ENCODE results near the gene AP2A2. TPM values are rescaled to one million over a fixed set of nuclear protein-coding genes. Genes with fewer than 3 reads are reported as not detected.

AP2A2 gene
- total and polyA plus RNA-seq, 5 donors from 2014 or later, result 6.2 to 85.9 (median 7.5) TPM

- Histone ChIP-seq H3K36me3 (ENCODE audit: control insufficient read depth, insufficient read depth, low read length) (peaks cover 61% of the 10 kb centered on the region), H3K4me3 (ENCODE audit: low read depth, low read length) (no peak overlapping the region), H3K27ac (ENCODE audit: insufficient read depth, low read length, poor library complexity, severe bottlenecking) (no peak overlapping the region), H3K4me1 (ENCODE audit: control insufficient read depth, insufficient read depth, low read length, poor library complexity, severe bottlenecking) (no peaks in the 10 kb centered on the region), H3K27me3 (ENCODE audit: control insufficient read depth, insufficient read depth, low read length) (no peaks in the 10 kb centered on the region), H3K9me3 (ENCODE audit: control insufficient read depth in 2 of 2, low read length in 2 of 2) (no peaks in the 10 kb centered on the region)
- no peak for ATAC-seq (ENCODE audit: low read depth in 2 of 2)
- H3K27ac Mint-ChIP-seq, result no peak overlapping the region
- H3K36me3 Mint-ChIP-seq, result peaks cover 27% of the 10 kb centered on the region
- H3K27me3 Mint-ChIP-seq, result no peaks in the 10 kb centered on the region
- H3K4me3 Mint-ChIP-seq, result no peak overlapping the region
- no peak for DNase-seq
- peaks cover 0 to 3% (median 0%) of the 10 kb centered on the region in 4 donors for H3K4me1 Mint-ChIP-seq
- peaks cover 0 to 2% (median 0%) of the 10 kb centered on the region in 7 donors for H3K9me3 Mint-ChIP-seq
Observed at GRCh38 chr11:1008001-1008802, 82.5 kb downstream of the AP2A2 start.

- DNase-seq, result no peak
- Mint-ChIP-seq H3K27me3 (no peaks in the 10 kb centered on the region), H3K4me1 (no peaks in the 10 kb centered on the region), H3K36me3 (peaks cover 22% of the 10 kb centered on the region), H3K4me3 (peak overlapping the region in 1 of 4 donors; percentile 47), H3K27ac (no peak overlapping the region), H3K9me3 (peaks cover 0 to 2% (median 0%) of the 10 kb centered on the region in 7 donors)
- Histone ChIP-seq H3K27me3 (ENCODE audit: control insufficient read depth, insufficient read depth, low read length) (no peaks in the 10 kb centered on the region), H3K9me3 (ENCODE audit: control insufficient read depth in 2 of 2, low read length in 2 of 2) (no peaks in the 10 kb centered on the region), H3K4me3 (ENCODE audit: low read depth, low read length) (no peak overlapping the region), H3K4me1 (ENCODE audit: control insufficient read depth, insufficient read depth, low read length, poor library complexity, severe bottlenecking) (no peaks in the 10 kb centered on the region), H3K36me3 (ENCODE audit: control insufficient read depth, insufficient read depth, low read length) (peaks cover 56% of the 10 kb centered on the region), H3K27ac (ENCODE audit: insufficient read depth, low read length, poor library complexity, severe bottlenecking) (no peak overlapping the region)
- ATAC-seq (ENCODE audit: low read depth in 2 of 2), result no peak
Observed at GRCh38 chr11:1008803-1009145, 83.1 kb downstream of the AP2A2 start.

- H3K4me1 ChIP-seq (ENCODE audit: control insufficient read depth, insufficient read depth, low read length, poor library complexity, severe bottlenecking), result no peaks in the 10 kb centered on the region
- H3K4me3 ChIP-seq (ENCODE audit: low read depth, low read length), result no peak overlapping the region
- Mint-ChIP-seq H3K27me3 (no peaks in the 10 kb centered on the region), H3K36me3 (peaks cover 21% of the 10 kb centered on the region), H3K9me3 (peaks cover 0 to 2% (median 0%) of the 10 kb centered on the region in 7 donors), H3K27ac (no peak overlapping the region), H3K4me1 (no peaks in the 10 kb centered on the region), H3K4me3 (no peak overlapping the region)
- H3K9me3 ChIP-seq (ENCODE audit: control insufficient read depth in 2 of 2, low read length in 2 of 2), result no peaks in the 10 kb centered on the region
- ATAC-seq (ENCODE audit: low read depth in 2 of 2), result no peak
- no peak for DNase-seq
- no peaks in the 10 kb centered on the region for H3K27me3 ChIP-seq (ENCODE audit: control insufficient read depth, insufficient read depth, low read length)
- H3K27ac ChIP-seq (ENCODE audit: insufficient read depth, low read length, poor library complexity, severe bottlenecking), result no peak overlapping the region
- H3K36me3 ChIP-seq (ENCODE audit: control insufficient read depth, insufficient read depth, low read length), result peaks cover 52% of the 10 kb centered on the region
Observed at GRCh38 chr11:1009371-1009770, 83.7 kb downstream of the AP2A2 start.

GRCh38 chr11:1009991-1010390 is 84.3 kb downstream of the AP2A2 start:
- Histone ChIP-seq H3K27me3 (ENCODE audit: control insufficient read depth, insufficient read depth, low read length) (no peaks in the 10 kb centered on the region), H3K36me3 (ENCODE audit: control insufficient read depth, insufficient read depth, low read length) (peaks cover 46% of the 10 kb centered on the region), H3K9me3 (ENCODE audit: control insufficient read depth in 2 of 2, low read length in 2 of 2) (no peaks in the 10 kb centered on the region), H3K4me1 (ENCODE audit: control insufficient read depth, insufficient read depth, low read length, poor library complexity, severe bottlenecking) (no peaks in the 10 kb centered on the region), H3K27ac (ENCODE audit: insufficient read depth, low read length, poor library complexity, severe bottlenecking) (no peak overlapping the region), H3K4me3 (ENCODE audit: low read depth, low read length) (no peak overlapping the region)
- peaks cover 0 to 2% (median 0%) of the 10 kb centered on the region in 7 donors for H3K9me3 Mint-ChIP-seq
- H3K4me3 Mint-ChIP-seq, result no peak overlapping the region
- H3K27ac Mint-ChIP-seq, result no peak overlapping the region
- H3K27me3 Mint-ChIP-seq, result no peaks in the 10 kb centered on the region
- DNase-seq (no peak), ATAC-seq (ENCODE audit: low read depth in 2 of 2) (no peak)
- no peaks in the 10 kb centered on the region for H3K4me1 Mint-ChIP-seq
- H3K36me3 Mint-ChIP-seq, result peaks cover 17% of the 10 kb centered on the region

- ATAC-seq (ENCODE audit: low read depth in 2 of 2) (no peak), DNase-seq (no peak)
- Mint-ChIP-seq H3K27ac (peak overlapping the region in 1 of 3 donors; percentile 5), H3K27me3 (no peaks in the 10 kb centered on the region), H3K36me3 (peaks cover 15% of the 10 kb centered on the region), H3K9me3 (peaks cover 0 to 2% (median 0%) of the 10 kb centered on the region in 7 donors), H3K4me1 (peaks cover 0 to under 1% (median 0%) of the 10 kb centered on the region in 4 donors), H3K4me3 (no peak overlapping the region)
- H3K9me3 ChIP-seq (ENCODE audit: control insufficient read depth in 2 of 2, low read length in 2 of 2), result no peaks in the 10 kb centered on the region
- H3K4me1 ChIP-seq (ENCODE audit: control insufficient read depth, insufficient read depth, low read length, poor library complexity, severe bottlenecking), result no peaks in the 10 kb centered on the region
- H3K27me3 ChIP-seq (ENCODE audit: control insufficient read depth, insufficient read depth, low read length), result no peaks in the 10 kb centered on the region
- no peak overlapping the region for H3K4me3 ChIP-seq (ENCODE audit: low read depth, low read length)
- peaks cover 41% of the 10 kb centered on the region for H3K36me3 ChIP-seq (ENCODE audit: control insufficient read depth, insufficient read depth, low read length)
- no peak overlapping the region for H3K27ac ChIP-seq (ENCODE audit: insufficient read depth, low read length, poor library complexity, severe bottlenecking)
Observed at GRCh38 chr11:1010551-1011319, 85.1 kb downstream of the AP2A2 start.

GRCh38 chr11:1011320-1011698 is 85.6 kb downstream of the AP2A2 start:
- DNase-seq (no peak), ATAC-seq (ENCODE audit: low read depth in 2 of 2) (no peak)
- H3K27ac Mint-ChIP-seq, result no peak overlapping the region
- Histone ChIP-seq H3K36me3 (ENCODE audit: control insufficient read depth, insufficient read depth, low read length) (peaks cover 41% of the 10 kb centered on the region), H3K4me1 (ENCODE audit: control insufficient read depth, insufficient read depth, low read length, poor library complexity, severe bottlenecking) (no peaks in the 10 kb centered on the region), H3K9me3 (ENCODE audit: control insufficient read depth in 2 of 2, low read length in 2 of 2) (no peaks in the 10 kb centered on the region), H3K27me3 (ENCODE audit: control insufficient read depth, insufficient read depth, low read length) (no peaks in the 10 kb centered on the region), H3K27ac (ENCODE audit: insufficient read depth, low read length, poor library complexity, severe bottlenecking) (no peak overlapping the region), H3K4me3 (ENCODE audit: low read depth, low read length) (no peak overlapping the region)
- H3K27me3 Mint-ChIP-seq, result no peaks in the 10 kb centered on the region
- H3K4me3 Mint-ChIP-seq, result no peak overlapping the region
- peaks cover 0 to 2% (median 0%) of the 10 kb centered on the region in 7 donors for H3K9me3 Mint-ChIP-seq
- peaks cover 15% of the 10 kb centered on the region for H3K36me3 Mint-ChIP-seq
- H3K4me1 Mint-ChIP-seq, result peaks cover 0 to 5% (median 0%) of the 10 kb centered on the region in 4 donors

- H3K9me3 ChIP-seq (ENCODE audit: control insufficient read depth in 2 of 2, low read length in 2 of 2), result no peaks in the 10 kb centered on the region
- DNase-seq (no peak), ATAC-seq (ENCODE audit: low read depth in 2 of 2) (no peak)
- Mint-ChIP-seq H3K36me3 (peaks cover 24% of the 10 kb centered on the region), H3K4me1 (peaks cover 0 to 15% (median 4%) of the 10 kb centered on the region in 4 donors), H3K4me3 (no peak overlapping the region), H3K27ac (peak overlapping the region in 2 of 3 donors; percentile 46 to 78), H3K9me3 (peaks cover 0 to 6% (median 0%) of the 10 kb centered on the region in 7 donors), H3K27me3 (no peaks in the 10 kb centered on the region)
- H3K4me1 ChIP-seq (ENCODE audit: control insufficient read depth, insufficient read depth, low read length, poor library complexity, severe bottlenecking), result no peaks in the 10 kb centered on the region
- no peak overlapping the region for H3K27ac ChIP-seq (ENCODE audit: insufficient read depth, low read length, poor library complexity, severe bottlenecking)
- H3K4me3 ChIP-seq (ENCODE audit: low read depth, low read length), result no peak overlapping the region
- H3K27me3 ChIP-seq (ENCODE audit: control insufficient read depth, insufficient read depth, low read length), result no peaks in the 10 kb centered on the region
- peaks cover 31% of the 10 kb centered on the region for H3K36me3 ChIP-seq (ENCODE audit: control insufficient read depth, insufficient read depth, low read length)
Observed at GRCh38 chr11:1012291-1012690, 86.6 kb downstream of the AP2A2 start.
